ENCODE results near the gene SSMEM1.
"Not testable (repeated sequence)": the region's sequence is repeated elsewhere in the genome, so short reads cannot be mapped to it uniquely, and the experiment has no call there.

The SSMEM1 gene

GRCh38 chr7:130207642-130208041, at the start of gene SSMEM1:
TSS of gene SSMEM1 (plus strand) at chr7:130207860. CDS start at chr7:130207911, 51 bp downstream.
- DNase-seq (ENCODE audit: low read depth in 1 of 2, low spot score in 1 of 2) = no peak
- no peak for TF ChIP-seq JUND (IDR thresholded peaks at IDR 0.05; ENCODE audit: low read depth)
- in situ Hi-C loops (cut with HindIII; ENCODE audit: low pct_unique_long_range_greater_than_20kb, low sequenced_read_pairs) = no loop called here

DNA sequence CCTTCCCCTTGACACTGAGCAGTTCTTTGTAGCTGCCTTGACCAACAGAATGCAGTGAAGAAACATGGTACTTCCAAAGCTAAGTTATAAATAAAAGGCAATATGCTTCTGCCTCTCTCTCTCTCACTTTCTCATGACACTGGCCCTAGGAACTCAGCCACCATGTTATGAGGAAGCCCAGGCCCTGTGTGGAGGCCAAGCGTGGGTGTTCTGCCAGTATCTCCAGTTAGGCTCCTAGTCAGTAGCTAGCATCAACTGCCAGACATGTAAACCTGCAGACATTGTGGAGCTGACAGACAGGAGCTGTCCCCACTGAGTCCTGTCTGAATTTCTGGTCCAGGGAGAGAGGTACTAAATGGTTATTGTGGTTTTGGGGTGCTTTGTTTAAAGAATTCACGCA, 47.6 kb upstream of the SSMEM1 start:
- no peak for DNase-seq (ENCODE audit: low read depth in 1 of 2, low spot score in 1 of 2)
- TF ChIP-seq JUND (IDR thresholded peaks at IDR 0.05; ENCODE audit: low read depth) = no peak
- in situ Hi-C loops (cut with HindIII; ENCODE audit: low pct_unique_long_range_greater_than_20kb, low sequenced_read_pairs) = no loop called here

GRCh38 chr7:130160455-130160854, 47.2 kb upstream of the SSMEM1 start:
- in situ Hi-C loops (cut with HindIII; ENCODE audit: low pct_unique_long_range_greater_than_20kb, low sequenced_read_pairs) = no loop called here
- no peak for DNase-seq (ENCODE audit: low read depth in 1 of 2, low spot score in 1 of 2)
- no peak for TF ChIP-seq JUND (IDR thresholded peaks at IDR 0.05; ENCODE audit: low read depth)

- no peak for DNase-seq (ENCODE audit: low read depth in 1 of 2, low spot score in 1 of 2)
- in situ Hi-C loops (cut with HindIII; ENCODE audit: low pct_unique_long_range_greater_than_20kb, low sequenced_read_pairs) = no loop called here
- TF ChIP-seq JUND (IDR thresholded peaks at IDR 0.05; ENCODE audit: low read depth) = no peak
Observed at GRCh38 chr7:130162196-130162595, 45.5 kb upstream of the SSMEM1 start.

GRCh38 chr7:130174237-130174959, 33.3 kb upstream of the SSMEM1 start:
- no peak for DNase-seq (ENCODE audit: low read depth in 1 of 2, low spot score in 1 of 2)
- TF ChIP-seq JUND (IDR thresholded peaks at IDR 0.05; ENCODE audit: low read depth) = no peak
- in situ Hi-C loops (cut with HindIII; ENCODE audit: low pct_unique_long_range_greater_than_20kb, low sequenced_read_pairs) = no loop called here

DNA sequence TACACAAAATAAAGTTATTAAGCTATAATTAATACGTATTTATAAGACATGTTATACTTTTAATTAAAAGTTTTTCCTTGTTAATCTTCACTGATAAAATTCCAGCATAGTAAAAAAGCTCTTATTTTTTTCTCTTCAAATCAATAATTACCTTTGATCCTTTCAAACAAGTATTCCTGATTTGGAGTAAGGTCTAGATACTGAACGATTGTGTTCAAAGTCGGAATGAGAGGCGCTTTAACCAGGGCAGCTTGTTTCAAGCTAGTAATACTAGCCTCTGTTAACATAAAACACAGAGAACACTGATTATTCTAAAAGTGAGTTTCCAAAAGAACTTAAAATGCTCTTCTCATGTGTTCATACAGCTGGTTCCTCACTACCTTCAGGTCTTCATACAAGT, 29.4 kb upstream of the SSMEM1 start:
- DNase-seq (ENCODE audit: low read depth in 1 of 2, low spot score in 1 of 2) = no peak
- no peak for TF ChIP-seq JUND (IDR thresholded peaks at IDR 0.05; ENCODE audit: low read depth)
- in situ Hi-C loops (cut with HindIII; ENCODE audit: low pct_unique_long_range_greater_than_20kb, low sequenced_read_pairs) = no loop called here

DNA sequence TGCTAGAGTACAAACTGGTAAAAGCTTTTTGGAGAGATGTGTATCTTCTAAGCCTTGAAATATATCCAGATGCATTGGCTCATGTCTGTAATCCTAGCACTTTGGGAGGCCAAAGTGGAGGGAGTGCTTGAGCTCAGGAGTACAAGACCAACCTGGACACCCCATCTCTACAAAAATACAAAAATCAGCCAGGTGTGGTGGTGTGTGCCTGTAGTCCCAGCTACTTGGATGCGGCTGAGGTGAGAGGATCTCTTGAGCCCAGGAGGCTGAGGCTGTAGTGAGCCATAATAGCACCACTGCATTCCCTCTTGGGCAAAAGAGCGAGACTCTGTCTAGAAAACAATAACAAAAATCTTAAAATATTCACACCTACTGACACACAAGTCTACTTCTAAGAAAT, 28.0 kb upstream of the SSMEM1 start:
- no peak for DNase-seq (ENCODE audit: low read depth in 1 of 2, low spot score in 1 of 2)
- no peak for TF ChIP-seq JUND (IDR thresholded peaks at IDR 0.05; ENCODE audit: low read depth)
- in situ Hi-C loops (cut with HindIII; ENCODE audit: low pct_unique_long_range_greater_than_20kb, low sequenced_read_pairs) = no loop called here

DNA sequence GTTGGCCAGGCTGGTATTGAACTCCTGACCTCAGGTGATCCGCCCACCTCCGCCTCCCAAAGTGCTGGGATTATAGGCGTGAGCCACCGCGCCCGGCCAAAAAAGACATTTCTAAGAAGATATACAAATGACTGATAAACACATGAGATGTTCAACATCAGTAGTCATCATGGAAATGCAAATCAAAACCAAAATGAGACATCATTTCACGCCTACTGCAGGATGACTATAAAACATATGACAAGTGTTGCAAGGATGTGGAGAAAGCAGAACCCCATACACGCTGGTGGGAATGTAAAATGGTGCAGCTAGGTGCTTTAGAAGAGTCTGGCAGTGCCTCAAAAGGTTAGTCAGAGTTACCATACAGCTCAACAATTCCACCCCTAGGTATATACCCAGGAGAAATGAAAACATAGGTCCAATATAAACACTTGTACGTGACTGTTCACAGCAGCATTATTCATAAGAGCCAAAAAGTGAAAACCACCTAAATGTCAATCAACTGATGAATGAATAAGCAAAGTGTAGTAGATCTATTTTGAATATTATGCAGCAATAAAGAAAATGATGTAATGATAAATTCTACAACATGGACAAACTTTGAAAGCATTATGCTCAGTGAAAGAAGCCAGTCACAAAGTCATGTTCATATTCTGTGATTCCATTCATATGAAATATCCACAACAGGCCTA, 26.9 kb upstream of the SSMEM1 start:
- in situ Hi-C loops (cut with HindIII; ENCODE audit: low pct_unique_long_range_greater_than_20kb, low sequenced_read_pairs) = no loop called here
- TF ChIP-seq JUND (IDR thresholded peaks at IDR 0.05; ENCODE audit: low read depth) = no peak

GRCh38 chr7:130181263-130181605, 26.4 kb upstream of the SSMEM1 start:
- TF ChIP-seq JUND (IDR thresholded peaks at IDR 0.05; ENCODE audit: low read depth) = no peak
- no peak for DNase-seq (ENCODE audit: low read depth in 1 of 2, low spot score in 1 of 2)
- in situ Hi-C loops (cut with HindIII; ENCODE audit: low pct_unique_long_range_greater_than_20kb, low sequenced_read_pairs) = no loop called here

More for the DNA sequence above, 26.9 kb upstream of the SSMEM1 start:
- DNase-seq (ENCODE audit: low read depth in 1 of 2, low spot score in 1 of 2) = no peak

- DNase-seq (ENCODE audit: low read depth in 1 of 2, low spot score in 1 of 2) = no peak
- no peak for TF ChIP-seq JUND (IDR thresholded peaks at IDR 0.05; ENCODE audit: low read depth)
- in situ Hi-C loops (cut with HindIII; ENCODE audit: low pct_unique_long_range_greater_than_20kb, low sequenced_read_pairs) = no loop called here
Observed at GRCh38 chr7:130182990-130183389, 24.7 kb upstream of the SSMEM1 start.

- DNase-seq (ENCODE audit: low read depth in 1 of 2, low spot score in 1 of 2); in situ Hi-C loops (cut with HindIII; ENCODE audit: low pct_unique_long_range_greater_than_20kb, low sequenced_read_pairs): not testable (repeated sequence)
Observed at GRCh38 chr7:130184349-130184748, 23.3 kb upstream of the SSMEM1 start.

DNA sequence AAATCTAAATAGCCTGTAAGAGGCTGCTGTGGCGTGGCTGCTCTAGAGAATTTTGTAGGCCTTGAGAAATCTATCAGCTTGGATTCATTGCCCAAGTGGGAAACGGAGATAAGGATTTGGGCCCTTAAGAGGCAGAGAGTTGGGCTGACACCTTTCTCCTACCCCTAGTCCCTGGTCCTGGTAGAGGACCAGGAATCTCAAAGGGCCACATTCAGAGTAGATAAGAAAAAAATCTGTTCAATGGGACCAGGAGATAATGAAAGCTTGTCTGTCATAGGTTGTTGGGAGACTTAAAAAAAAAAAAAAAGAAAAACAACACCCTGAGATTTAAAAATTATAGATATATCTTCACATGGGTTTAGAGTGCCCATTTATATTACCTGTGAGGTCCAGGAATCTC, 20.3 kb upstream of the SSMEM1 start:
- DNase-seq (ENCODE audit: low read depth in 1 of 2, low spot score in 1 of 2) = no peak
- in situ Hi-C loops (cut with HindIII; ENCODE audit: low pct_unique_long_range_greater_than_20kb, low sequenced_read_pairs) = no loop called here
- TF ChIP-seq JUND (IDR thresholded peaks at IDR 0.05; ENCODE audit: low read depth) = no peak

GRCh38 chr7:130189343-130189742, 18.3 kb upstream of the SSMEM1 start:
- DNase-seq (ENCODE audit: low read depth in 1 of 2, low spot score in 1 of 2) = no peak
- in situ Hi-C loops (cut with HindIII; ENCODE audit: low pct_unique_long_range_greater_than_20kb, low sequenced_read_pairs) = no loop called here
- TF ChIP-seq JUND (IDR thresholded peaks at IDR 0.05; ENCODE audit: low read depth) = no peak

- in situ Hi-C loops (cut with HindIII; ENCODE audit: low pct_unique_long_range_greater_than_20kb, low sequenced_read_pairs) = no loop called here
- TF ChIP-seq JUND (IDR thresholded peaks at IDR 0.05; ENCODE audit: low read depth) = no peak
- no peak for DNase-seq (ENCODE audit: low read depth in 1 of 2, low spot score in 1 of 2)
Observed at GRCh38 chr7:130191791-130192190, 15.9 kb upstream of the SSMEM1 start.
